A549 (cell line): ENCODE results near the gene HOXC12. TPM values are rescaled to one million over a fixed set of nuclear protein-coding genes. Genes with fewer than 3 reads are reported as not detected.

Experiments used
- ATAC-seq, 2 experiments: fragments of 200-7000 bp in 1 of 2; fragments of >200 bp in 1 of 2; cut with Nextera tagmentation in 1 of 2; cut with Tn5 transposase in 1 of 2; 3 replicates each; pipeline versions ENCODE4 v1.8.0 to v1.9.1; 2018 to 2020; ENCODE audit warnings: mild to moderate bottlenecking in 1 of 2, moderate library complexity in 1 of 2
- CTCF ChIA-PET: fragments of 300-600 bp; sonication (Branson Sonifier 250); formaldehyde crosslinking; extraction: SDS; loops from one replicate; lab custom pipeline; 2021; ENCODE audit warnings: antibody characterized with exemption, inconsistent platforms; lab: Yijun Ruan, JAX
- POLR2A ChIA-PET: fragments of 350-600 bp; formaldehyde crosslinking; extraction: SDS; loops from one replicate; lab custom pipeline; 2021; ENCODE audit warnings: antibody characterized with exemption, inconsistent platforms; lab: Yijun Ruan, JAX
- DNase-seq, 2 experiments: peaks; one replicate each; pipeline versions ENCODE4 v3.0.0 to v3.0.0-alpha.2; 2011 to 2016; ENCODE audit warnings: low read depth in 1 of 2, low spot score in 1 of 2
- FAIRE-seq: peaks from 2 replicates; lab custom pipeline; 2011; peaks lifted over from hg19 to GRCh38; lab: Jason Lieb, UNC
- H3K27ac ChIP-seq, 2 experiments: fragments of >200 bp; sonication (Bioruptor Twin); formaldehyde crosslinking; 3 replicates each; pipeline ENCODE4 v1.5.1; 2016 to 2017
- H3K4me1 ChIP-seq: fragments of >200 bp; sonication (Bioruptor Twin); formaldehyde crosslinking; 3 replicates; pipeline ENCODE4 v1.6.1; 2016
- H3K4me2 ChIP-seq: fragments of >200 bp; sonication (Bioruptor Twin); formaldehyde crosslinking; 3 replicates; pipeline ENCODE4 v1.6.1; 2016
- H3K4me3 ChIP-seq: fragments of >200 bp; sonication (Bioruptor Twin); formaldehyde crosslinking; 3 replicates; pipeline ENCODE4 v1.5.1; 2016
- H3K9me3 ChIP-seq: fragments of >200 bp; sonication (Bioruptor Twin); formaldehyde crosslinking; 3 replicates; pipeline ENCODE4 v1.6.1; 2016
- BHLHE40 ChIP-seq: IDR thresholded peaks from 2 replicates; pipeline ENCODE4 v1.6.1; 2012; ENCODE audit warnings: low read depth, low read length, inconsistent platforms
- ESRRA ChIP-seq: fragments of 150-350 bp; IDR thresholded peaks from 2 replicates; pipeline ENCODE4 v1.6.1; 2014; ENCODE audit warnings: mild to moderate bottlenecking, low read length, borderline replicate concordance
- FOSL2 ChIP-seq, 2 experiments: fragments of 450-650 bp in 1 of 2; fragments of >200 bp in 1 of 2; sonication (Bioruptor Twin) in 1 of 2; formaldehyde crosslinking; IDR thresholded peaks; 2 replicates each; pipeline versions ENCODE4 v1.5.0 to v1.6.1; 2016 to 2020; ENCODE audit warnings: mild to moderate bottlenecking in 1 of 2, moderate library complexity in 1 of 2
- GATA3 ChIP-seq: IDR thresholded peaks from 2 replicates; pipeline ENCODE4 v1.6.1; 2012; ENCODE audit warnings: borderline replicate concordance
- JUNB ChIP-seq: fragments of >200 bp; sonication (Bioruptor Twin); formaldehyde crosslinking; IDR thresholded peaks from 2 replicates; pipeline ENCODE4 v1.6.1; 2016
- KDM5A ChIP-seq: fragments of 200-600 bp; sonication (generic); IDR thresholded peaks from 2 replicates; pipeline ENCODE4 v1.6.1; 2016; ENCODE audit warnings: antibody characterized with exemption, mild to moderate bottlenecking
- MAZ ChIP-seq: fragments of 150-350 bp; IDR thresholded peaks from 2 replicates; pipeline ENCODE4 v1.6.1; 2014; ENCODE audit warnings: antibody characterized with exemption, low read depth, low read length, borderline replicate concordance
- MYC ChIP-seq: IDR thresholded peaks from 2 replicates; pipeline ENCODE4 v1.6.1; 2012; ENCODE audit warnings: mild to moderate bottlenecking, inconsistent platforms, low read length, improper control_type of control experiment, borderline replicate concordance
- PHF8 ChIP-seq: fragments of 200-600 bp; sonication (generic); IDR thresholded peaks from 2 replicates; pipeline ENCODE4 v1.6.1; 2016; ENCODE audit warnings: low read depth, mild to moderate bottlenecking, antibody characterized with exemption, moderate library complexity, borderline replicate concordance
- RAD21 ChIP-seq, 2 experiments: fragments of >200 bp in 1 of 2; sonication (Bioruptor Twin) in 1 of 2; formaldehyde crosslinking in 1 of 2; IDR thresholded peaks in 1 of 2; conservative IDR thresholded peaks in 1 of 2; 2 replicates in 1 of 2; 3 replicates in 1 of 2; pipeline ENCODE4 v1.6.1; 2012 to 2018; ENCODE audit warnings: inconsistent platforms in 1 of 2
- RFX5 ChIP-seq: fragments of 450-650 bp; IDR thresholded peaks from 2 replicates; pipeline ENCODE4 v1.7.1; 2014; ENCODE audit warnings: antibody characterized with exemption, mild to moderate bottlenecking, moderate library complexity
- SMC3 ChIP-seq: fragments of >200 bp; sonication (Bioruptor Twin); formaldehyde crosslinking; IDR thresholded peaks from 3 replicates; pipeline ENCODE4 v1.6.1; 2018; ENCODE audit warnings: inconsistent platforms
- SREBF2 ChIP-seq: fragments of 450-650 bp; IDR thresholded peaks from 2 replicates; pipeline ENCODE4 v1.6.1; 2014; ENCODE audit warnings: mild to moderate bottlenecking, moderate library complexity
- TFCP2L1 ChIP-seq: fragments of 250-450 bp; sonication (Bioruptor Pico); IDR thresholded peaks from 2 replicates; pipeline ENCODE4 v1.5.0; 2021; ENCODE audit warnings: mild to moderate bottlenecking
- WGBS: methylation state at CpG from one replicate; pipeline ENCODE4 v1.1.6; 2017; ENCODE audit errors: missing lambda C conversion rate; 5-methylcytosine and 5-hydroxymethylcytosine counted together
- polyA plus RNA-seq, 4 experiments: library from polyadenylated mRNA; depleted of rRNA in 3 of 4; stranded (reverse); fragments of >200 nt; fragmentation: RNase III in 1 of 4; extraction: RNeasy Plus Mini Kit Qiagen cat#74134 plus additional on column Dnase treatment in 1 of 4; gene quantifications; 2 replicates in 3 of 4; 3 replicates in 1 of 4; pipeline ENCODE4 v1.2.3, GENCODE V29; 2011 to 2017
- TF ChIP-seq, protein P1 (sequence below): fragments of 200-600 bp; sonication (generic); IDR thresholded peaks from 2 replicates; pipeline ENCODE4 v1.6.1; 2016; ENCODE audit warnings: antibody characterized with exemption, mild to moderate bottlenecking, moderate library complexity
- TF ChIP-seq, protein P2 (sequence below): fragments of >200 bp; sonication (Bioruptor Twin); formaldehyde crosslinking; IDR thresholded peaks from 3 replicates; pipeline ENCODE4 v1.6.1; 2016
- TF ChIP-seq, protein P3 (sequence below): fragments of 250-450 bp; sonication (Bioruptor Pico); IDR thresholded peaks from 2 replicates; pipeline ENCODE4 v1.5.0; 2020; ENCODE audit warnings: low read depth, mild to moderate bottlenecking, moderate library complexity

Gene HOXC12
- polyA plus RNA-seq, 2 of the 4 experiments (the other 2 are of a cell fraction), result not detected

DNA sequence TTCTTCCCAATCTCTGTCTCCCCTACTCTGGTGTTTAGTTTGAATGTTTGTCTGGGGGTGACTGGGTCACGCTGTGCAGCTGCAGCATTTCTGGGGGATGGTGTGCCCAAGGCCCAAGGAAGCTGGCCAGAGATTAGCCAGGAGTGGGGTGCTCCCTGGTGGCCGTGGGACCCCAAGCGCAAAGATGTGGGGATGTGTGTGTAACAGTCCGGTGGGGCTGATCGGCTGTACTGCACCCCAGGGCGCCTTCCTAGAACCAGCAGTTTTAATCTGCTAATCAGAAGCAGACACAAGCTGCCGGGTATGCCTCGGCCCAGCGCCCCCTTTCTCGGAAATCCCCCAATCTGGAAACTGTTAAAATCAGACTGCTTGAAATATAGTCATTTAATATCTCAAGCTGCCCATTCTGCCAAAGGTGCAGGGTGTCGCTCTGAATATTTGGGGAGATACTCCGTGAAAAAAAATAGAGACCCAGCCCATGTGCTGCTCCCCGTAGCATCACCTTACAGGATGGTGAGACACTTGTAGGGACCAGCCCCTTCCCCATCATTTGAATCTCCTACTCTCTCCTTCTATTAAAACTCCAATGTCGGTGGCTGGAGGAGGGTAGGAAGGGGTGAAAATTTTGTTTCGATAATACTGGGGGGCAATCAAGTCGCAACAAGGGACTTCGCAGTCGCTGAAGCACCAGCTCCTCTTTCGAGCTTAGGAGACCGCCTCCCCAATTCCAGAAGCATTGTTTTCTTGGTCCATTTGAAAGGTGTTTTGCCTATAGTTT lies 49.5 kb downstream of the HOXC12 start (continued):
- TF ChIP-seq RFX5, result no peak
- peak; percentile 38 to 53; a peak in 4 of 5 replicates for TF ChIP-seq RAD21 (conservative IDR thresholded peaks at IDR 0.05 in 1 of 2, IDR thresholded peaks at IDR 0.05 in 1 of 2)
- peak; percentile 35; the same call in 2 of the 3 replicates for TF ChIP-seq SMC3
- TF ChIP-seq FOSL2 (IDR thresholded peaks at IDR 0.05), result no peak
- no peak for TF ChIP-seq FOSL2 (CRISPR knock-in tag; IDR thresholded peaks at IDR 0.05)
- TF ChIP-seq ESRRA, result no peak

DNA sequence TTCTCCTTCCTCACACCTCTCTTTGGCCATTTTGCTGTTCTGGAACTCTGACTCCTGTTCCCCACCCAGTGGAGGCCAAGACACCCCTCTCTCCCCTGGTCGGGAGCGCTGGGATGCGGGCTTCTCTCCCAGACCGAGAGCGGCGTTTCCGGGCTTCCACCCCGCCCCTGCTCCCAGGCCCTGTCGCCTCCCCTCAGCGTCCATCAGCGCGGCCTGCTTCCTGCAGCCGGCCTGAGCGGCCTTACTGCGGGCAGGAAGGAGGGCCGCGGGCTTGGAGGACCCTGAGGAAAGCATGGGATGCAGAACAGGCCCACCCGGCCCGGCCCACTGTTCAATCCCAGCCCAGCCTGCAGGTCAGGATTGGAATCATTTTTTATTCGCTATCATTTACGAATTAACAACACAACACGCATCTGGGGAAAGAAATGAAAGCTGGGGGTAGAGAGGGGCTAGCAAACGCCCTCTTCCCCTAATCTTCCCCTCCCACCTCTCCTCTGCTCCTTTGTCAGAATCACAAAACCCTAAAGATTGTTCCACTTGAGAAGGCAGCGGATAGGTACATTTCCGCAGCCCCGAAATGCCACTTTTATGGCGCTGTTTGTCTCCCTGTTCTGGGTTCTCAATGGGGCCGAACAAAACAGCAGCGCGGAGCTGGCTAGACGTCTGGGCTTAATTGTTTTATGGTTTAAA lies 50.3 kb downstream of the HOXC12 start:
- no peak for DNase-seq
- no peak for ATAC-seq
- H3K9me3 ChIP-seq, result no peaks in the 10 kb centered on the region
- WGBS, result 86% methylated on average over 29 of the region's 31 CpGs
- no peak overlapping the region for H3K4me3 ChIP-seq
- H3K27ac ChIP-seq, result no peak overlapping the region
- H3K4me1 ChIP-seq, result peaks cover 15% of the 10 kb centered on the region
- no peak for FAIRE-seq
- no peak overlapping the region for H3K4me2 ChIP-seq
- ChIA-PET CTCF (interaction anchor here (0.6 to 28.7 kb wide), 18 partner anchors 10 to 339 kb away, joined by 3 to 1074 read pairs (median 6); partner anchors contain the start of genes HOXC10, HOXC4, HOXC5 and HOXC6), POLR2A (interaction anchor here (0.7 kb wide), 1 partner anchor 12 kb away, joined by 4 read pairs; no protein-coding TSS in a partner anchor)
- no peak for TF ChIP-seq BHLHE40

DNA sequence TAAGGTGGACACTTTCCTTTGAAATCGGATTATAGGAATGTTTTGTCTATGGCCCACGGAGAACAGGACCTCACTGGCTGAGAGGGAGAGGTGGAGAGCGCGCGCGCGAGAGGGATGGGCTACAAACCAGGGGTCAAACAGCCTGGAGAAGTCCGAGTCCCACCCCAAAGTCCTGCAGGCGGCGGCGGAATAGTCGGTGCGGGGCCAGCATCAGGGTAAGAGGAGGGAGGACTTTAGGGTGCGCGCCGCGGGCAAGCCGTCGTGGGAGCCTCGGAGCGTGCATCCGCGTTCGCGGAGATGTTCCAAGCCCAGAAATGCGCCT lies 50.8 kb downstream of the HOXC12 start:
- ChIA-PET POLR2A (interaction anchor here (0.6 to 1.0 kb wide), 4 partner anchors 11 to 196 kb away, joined by 3 to 6 read pairs (median 4); no protein-coding TSS in a partner anchor), CTCF (interaction anchor here (0.6 to 28.7 kb wide), 40 partner anchors 8 to 365 kb away, joined by 3 to 1074 read pairs (median 4); partner anchors contain the start of genes HOXC10, HOXC12, HOXC4 and HOXC5)
- Histone ChIP-seq H3K4me1 (peaks cover 20% of the 10 kb centered on the region), H3K9me3 (no peaks in the 10 kb centered on the region), H3K4me3 (no peak overlapping the region), H3K4me2 (peak overlapping the region; percentile 60; the same call in 2 of the 3 replicates), H3K27ac (no peak overlapping the region)
- ATAC-seq (no peak), FAIRE-seq (no peak), DNase-seq (no peak)
- TF ChIP-seq TFCP2L1, result no peak
- TF ChIP-seq, protein P1, sequence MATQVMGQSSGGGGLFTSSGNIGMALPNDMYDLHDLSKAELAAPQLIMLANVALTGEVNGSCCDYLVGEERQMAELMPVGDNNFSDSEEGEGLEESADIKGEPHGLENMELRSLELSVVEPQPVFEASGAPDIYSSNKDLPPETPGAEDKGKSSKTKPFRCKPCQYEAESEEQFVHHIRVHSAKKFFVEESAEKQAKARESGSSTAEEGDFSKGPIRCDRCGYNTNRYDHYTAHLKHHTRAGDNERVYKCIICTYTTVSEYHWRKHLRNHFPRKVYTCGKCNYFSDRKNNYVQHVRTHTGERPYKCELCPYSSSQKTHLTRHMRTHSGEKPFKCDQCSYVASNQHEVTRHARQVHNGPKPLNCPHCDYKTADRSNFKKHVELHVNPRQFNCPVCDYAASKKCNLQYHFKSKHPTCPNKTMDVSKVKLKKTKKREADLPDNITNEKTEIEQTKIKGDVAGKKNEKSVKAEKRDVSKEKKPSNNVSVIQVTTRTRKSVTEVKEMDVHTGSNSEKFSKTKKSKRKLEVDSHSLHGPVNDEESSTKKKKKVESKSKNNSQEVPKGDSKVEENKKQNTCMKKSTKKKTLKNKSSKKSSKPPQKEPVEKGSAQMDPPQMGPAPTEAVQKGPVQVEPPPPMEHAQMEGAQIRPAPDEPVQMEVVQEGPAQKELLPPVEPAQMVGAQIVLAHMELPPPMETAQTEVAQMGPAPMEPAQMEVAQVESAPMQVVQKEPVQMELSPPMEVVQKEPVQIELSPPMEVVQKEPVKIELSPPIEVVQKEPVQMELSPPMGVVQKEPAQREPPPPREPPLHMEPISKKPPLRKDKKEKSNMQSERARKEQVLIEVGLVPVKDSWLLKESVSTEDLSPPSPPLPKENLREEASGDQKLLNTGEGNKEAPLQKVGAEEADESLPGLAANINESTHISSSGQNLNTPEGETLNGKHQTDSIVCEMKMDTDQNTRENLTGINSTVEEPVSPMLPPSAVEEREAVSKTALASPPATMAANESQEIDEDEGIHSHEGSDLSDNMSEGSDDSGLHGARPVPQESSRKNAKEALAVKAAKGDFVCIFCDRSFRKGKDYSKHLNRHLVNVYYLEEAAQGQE, result no peak
- no peak for TF ChIP-seq RFX5
- TF ChIP-seq, protein P2, sequence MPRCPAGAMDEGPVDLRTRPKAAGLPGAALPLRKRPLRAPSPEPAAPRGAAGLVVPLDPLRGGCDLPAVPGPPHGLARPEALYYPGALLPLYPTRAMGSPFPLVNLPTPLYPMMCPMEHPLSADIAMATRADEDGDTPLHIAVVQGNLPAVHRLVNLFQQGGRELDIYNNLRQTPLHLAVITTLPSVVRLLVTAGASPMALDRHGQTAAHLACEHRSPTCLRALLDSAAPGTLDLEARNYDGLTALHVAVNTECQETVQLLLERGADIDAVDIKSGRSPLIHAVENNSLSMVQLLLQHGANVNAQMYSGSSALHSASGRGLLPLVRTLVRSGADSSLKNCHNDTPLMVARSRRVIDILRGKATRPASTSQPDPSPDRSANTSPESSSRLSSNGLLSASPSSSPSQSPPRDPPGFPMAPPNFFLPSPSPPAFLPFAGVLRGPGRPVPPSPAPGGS, result no peak
- TF ChIP-seq ESRRA, result no peak
- TF ChIP-seq, protein P3, sequence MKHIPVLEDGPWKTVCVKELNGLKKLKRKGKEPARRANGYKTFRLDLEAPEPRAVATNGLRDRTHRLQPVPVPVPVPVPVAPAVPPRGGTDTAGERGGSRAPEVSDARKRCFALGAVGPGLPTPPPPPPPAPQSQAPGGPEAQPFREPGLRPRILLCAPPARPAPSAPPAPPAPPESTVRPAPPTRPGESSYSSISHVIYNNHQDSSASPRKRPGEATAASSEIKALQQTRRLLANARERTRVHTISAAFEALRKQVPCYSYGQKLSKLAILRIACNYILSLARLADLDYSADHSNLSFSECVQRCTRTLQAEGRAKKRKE (CRISPR knock-in tag), result no peak
- TF ChIP-seq PHF8, result no peak
- no peak for TF ChIP-seq BHLHE40
- TF ChIP-seq SREBF2, result no peak
- no peak for TF ChIP-seq MAZ
- no peak for TF ChIP-seq JUNB
- no peak for TF ChIP-seq GATA3
- no peak for TF ChIP-seq MYC
- TF ChIP-seq KDM5A, result no peak
- TF ChIP-seq SMC3, result no peak
- WGBS, result 38% methylated on average over 26 of the region's 26 CpGs
